PFSK-1 (cell line): ENCODE measurements around the gene ATXN1.

Experiments
- POLR2AphosphoS5 ChIP-seq: IDR thresholded peaks from 2 replicates; pipeline ENCODE4 v1.6.1; 2012; ENCODE audit warnings: low read depth, mild to moderate bottlenecking, control low read depth, low read length, moderate library complexity
- TAF1 ChIP-seq: IDR thresholded peaks from 2 replicates; pipeline ENCODE4 v1.6.1; 2012; ENCODE audit warnings: low read length, control low read depth, borderline replicate concordance; ENCODE audit not compliant: insufficient read depth

DNA sequence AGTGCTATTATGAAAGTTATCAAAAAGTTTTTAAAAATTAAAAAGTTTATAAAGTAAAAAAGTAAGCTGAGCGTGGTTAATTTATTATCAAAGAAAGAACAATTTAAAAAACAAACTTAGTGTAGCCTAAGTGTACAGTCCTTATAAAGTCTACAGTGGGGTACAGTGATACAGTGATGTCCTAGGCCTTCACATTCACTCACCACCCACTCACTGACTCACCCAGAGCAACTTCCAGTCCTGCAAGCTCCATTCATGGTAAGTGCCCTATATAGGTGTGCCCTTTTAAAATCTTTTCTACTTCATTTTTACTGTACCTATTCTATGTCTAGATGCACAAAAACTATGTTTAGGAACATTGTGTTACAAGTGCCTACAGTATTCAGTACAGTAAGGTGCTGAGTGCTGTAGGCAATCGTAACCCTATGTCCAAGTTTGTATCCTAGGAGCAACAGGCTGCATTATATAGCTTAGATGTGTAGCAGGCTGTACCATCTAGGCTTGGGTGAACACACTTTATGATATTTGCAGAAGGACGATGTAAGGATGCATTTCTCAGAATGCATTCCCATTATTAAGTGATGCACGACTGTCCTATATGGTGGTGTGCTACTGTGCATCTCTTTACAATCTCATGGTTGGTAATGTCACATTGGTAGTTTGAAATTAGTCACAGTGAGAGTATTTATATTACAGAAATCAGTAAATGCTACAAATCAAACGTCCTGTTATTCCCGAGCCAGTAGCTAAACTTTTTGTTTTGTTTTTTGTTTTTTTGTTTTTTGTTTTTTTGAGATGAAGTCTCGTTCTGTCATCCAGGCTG, 364.6 kb downstream of the ATXN1 start:
- TF ChIP-seq POLR2AphosphoS5 (no peak), TAF1 (no peak)
